B cell (primary cell): Measurements from ENCODE around the gene MRPL41. TPM values are rescaled to one million over a fixed set of nuclear protein-coding genes. Genes with fewer than 3 reads are reported as not detected.

Experiments used
- ATAC-seq: fragments of 200-7000 bp; cut with Tn5 transposase; one replicate; pipeline ENCODE4 v1.10.0; 2021; ENCODE audit warnings: low read depth, mild to moderate bottlenecking, moderate number of reproducible peaks, moderate library complexity
- CTCF ChIA-PET: fragments of 350-600 bp; sonication (Branson Sonifier 250); formaldehyde crosslinking; loops from one replicate; lab custom pipeline; 2021; ENCODE audit warnings: antibody characterized with exemption, inconsistent platforms; lab: Charles Lee
- POLR2A ChIA-PET: fragments of 350-600 bp; sonication (Branson Sonifier 250); formaldehyde crosslinking; loops from one replicate; lab custom pipeline; 2021; ENCODE audit warnings: antibody characterized with exemption; lab: Charles Lee
- DNase-seq: peaks from one replicate; pipeline ENCODE4 v3.0.0; 2013
- H2AFZ ChIP-seq: 2 replicates; pipeline ENCODE4 v1.6.1; 2012; ENCODE audit warnings: mild to moderate bottlenecking, low read depth, low read length; ENCODE audit not compliant: insufficient read depth, poor library complexity, severe bottlenecking
- H3K27ac ChIP-seq, 2 donors: 1 replicate in 1 of 2; 2 replicates in 1 of 2; pipeline ENCODE4 v1.5.1; 2012 to 2013; ENCODE audit warnings: low read length in 2 of 2, mild to moderate bottlenecking in 2 of 2, moderate library complexity in 1 of 2
- H3K27me3 ChIP-seq, 4 experiments: fragments of 200-600 bp in 1 of 4; sonication (generic) in 1 of 4; replicated peaks in 1 of 4; 1 replicate in 2 of 4; 2 replicates in 2 of 4; pipeline versions ENCODE4 v1.6.1 to v1.7.0; 2013 to 2016; ENCODE audit warnings: low read length in 3 of 4, mild to moderate bottlenecking in 2 of 4, mixed read lengths in 1 of 4, moderate library complexity in 1 of 4; ENCODE audit not compliant: insufficient read depth in 4 of 4, control insufficient read depth in 3 of 4; ENCODE audit errors: control extremely low read depth in 1 of 4
- H3K36me3 ChIP-seq, 2 experiments: replicated peaks in 1 of 2; 1 replicate in 1 of 2; 2 replicates in 1 of 2; pipeline versions ENCODE4 v1.6.1 to v1.7.1; 2013; ENCODE audit warnings: low read length in 1 of 2; ENCODE audit not compliant: insufficient read depth in 2 of 2, control insufficient read depth in 1 of 2; ENCODE audit errors: control extremely low read depth in 1 of 2, extremely low read depth in 1 of 2
- H3K4me1 ChIP-seq, 2 donors: fragments of 200-600 bp in 1 of 2; sonication (generic) in 1 of 2; 1 replicate in 1 of 2; 2 replicates in 1 of 2; pipeline versions ENCODE4 v1.5.1 to v1.6.1; 2013 to 2017; ENCODE audit warnings: low read length in 2 of 2; ENCODE audit not compliant: control insufficient read depth in 2 of 2, insufficient read depth in 2 of 2
- H3K4me2 ChIP-seq: replicated peaks from 2 replicates; pipeline ENCODE3; 2012; ENCODE audit warnings: mild to moderate bottlenecking, low read depth, low read length; ENCODE audit not compliant: poor library complexity, severe bottlenecking
- H3K4me3 ChIP-seq, 5 experiments: fragments of 200-600 bp in 1 of 5; sonication (generic) in 1 of 5; 1 replicate in 3 of 5; 2 replicates in 2 of 5; pipeline versions ENCODE4 v1.5.1 to v1.7.0; 2011 to 2016; ENCODE audit warnings: low read length in 4 of 5, mild to moderate bottlenecking in 4 of 5, low read depth in 2 of 5, control low read depth in 1 of 5, moderate library complexity in 1 of 5; ENCODE audit not compliant: insufficient read depth in 1 of 5; ENCODE audit errors: control extremely low read depth in 1 of 5, extremely low read depth in 1 of 5
- H3K79me2 ChIP-seq: fragments of 200-600 bp; sonication (generic); one replicate; pipeline ENCODE4 v1.6.0; 2016; ENCODE audit warnings: low read length; ENCODE audit not compliant: control insufficient read depth, insufficient read depth
- H3K9ac ChIP-seq: fragments of 200-600 bp; sonication (generic); 2 replicates; pipeline ENCODE4 v1.6.1; 2017; ENCODE audit warnings: mild to moderate bottlenecking, low read length, moderate library complexity
- H3K9me3 ChIP-seq, 3 donors: one replicate each; pipeline versions ENCODE4 v1.6.1 to v1.7.1; 2013; ENCODE audit warnings: low read length in 2 of 3; ENCODE audit not compliant: control insufficient read depth in 2 of 3, insufficient read depth in 1 of 3; ENCODE audit errors: control extremely low read depth in 1 of 3
- H4K20me1 ChIP-seq: 2 replicates; pipeline ENCODE4 v1.6.0; 2012; ENCODE audit warnings: mild to moderate bottlenecking, low read length; ENCODE audit not compliant: insufficient read depth, control insufficient read depth, poor library complexity, severe bottlenecking
- H3K27ac Mint-ChIP-seq: one replicate; pipeline ENCODE4 v1.8.0; 2021; ENCODE audit warnings: mixed read lengths
- H3K27me3 Mint-ChIP-seq: one replicate; pipeline ENCODE4 v1.8.0; 2021; ENCODE audit warnings: mixed read lengths
- H3K4me1 Mint-ChIP-seq: one replicate; pipeline ENCODE4 v1.8.0; 2021; ENCODE audit warnings: mixed read lengths
- H3K4me3 Mint-ChIP-seq: one replicate; pipeline ENCODE4 v1.8.0; 2021; ENCODE audit warnings: mixed read lengths
- H3K9me3 Mint-ChIP-seq: one replicate; pipeline ENCODE4 v1.8.0; 2022; ENCODE audit warnings: mixed read lengths; ENCODE audit not compliant: insufficient read depth
- EZH2 ChIP-seq: IDR thresholded peaks from 2 replicates; pipeline ENCODE4 v1.6.1; 2012; ENCODE audit warnings: borderline replicate concordance, low read depth, mild to moderate bottlenecking, moderate library complexity, low read length; ENCODE audit not compliant: insufficient read depth, poor library complexity, severe bottlenecking
- WGBS: methylation state at CpG from one replicate; pipeline ENCODE4 v1.1.5; 2013; ENCODE audit warnings: missing lambda C conversion rate; ENCODE audit not compliant: insufficient coverage; 5-methylcytosine and 5-hydroxymethylcytosine counted together
- intact Hi-C: fragments of 100-400 bp; cut with micrococcal nuclease; formaldehyde crosslinking; loops from one replicate; pipeline ENCODE4 v1.10.0; 2022
- polyA plus RNA-seq: library from polyadenylated mRNA; depleted of rRNA; stranded (reverse); fragments of >200 nt; gene quantifications from 2 replicates; pipeline ENCODE4 v1.2.3, GENCODE V29; 2012
- total RNA-seq, 2 donors: library from RNA; stranded (reverse); fragments of 120-200 nt in 1 of 2; gene quantifications; 1 replicate in 1 of 2; 2 replicates in 1 of 2; pipeline versions ENCODE4 v1.2.3 to v1.2.4, GENCODE V29; 2013 to 2022
- TF ChIP-seq, protein P1 (sequence below): fragments of 200-600 bp; IDR thresholded peaks from one replicate; pipeline ENCODE4 v1.8.0; 2022; ENCODE audit warnings: antibody characterized with exemption, mild to moderate bottlenecking

MRPL41 gene
- total and polyA plus RNA-seq, 2 donors (not counting 1 experiment from before 2014, with no cell fraction given) = 59.2 to 70.9 TPM

DNA sequence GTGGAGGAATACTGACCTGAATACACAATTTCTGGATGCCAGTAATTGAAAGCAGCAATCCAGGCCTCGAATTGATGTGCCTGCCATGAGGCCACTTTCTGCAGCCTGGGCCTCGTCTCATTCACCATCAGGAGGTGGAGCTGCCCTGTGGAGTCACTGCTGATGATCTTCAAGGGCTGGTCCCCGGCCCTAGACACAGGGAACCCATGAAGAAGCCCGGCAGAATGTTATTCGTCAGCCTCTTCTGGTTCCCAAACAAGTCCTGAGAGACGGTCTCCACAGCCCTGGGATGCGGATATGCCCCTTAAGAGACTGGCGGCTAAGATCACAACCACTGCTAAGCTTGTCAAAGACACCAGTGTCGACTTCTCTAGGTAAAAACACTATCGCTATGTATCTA, 22.5 kb downstream of the MRPL41 start:
- Mint-ChIP-seq H3K9me3 (no peaks in the 10 kb centered on the region), H3K27me3 (no peaks in the 10 kb centered on the region), H3K4me3 (no peak overlapping the region), H3K4me1 (peaks cover 31% of the 10 kb centered on the region), H3K27ac (no peak overlapping the region)
- ATAC-seq (no peak), DNase-seq (no peak)
- no peaks in the 10 kb centered on the region for H3K9me3 ChIP-seq
- no peaks in the 10 kb centered on the region for H3K27me3 ChIP-seq
- no peak overlapping the region for H3K4me2 ChIP-seq
- H3K79me2 ChIP-seq = peaks cover 48% of the 10 kb centered on the region
- no peak overlapping the region for H2AFZ ChIP-seq
- H3K9ac ChIP-seq = no peak overlapping the region
- peaks cover 17 to 28% of the 10 kb centered on the region in 2 donors for H3K4me1 ChIP-seq
- POLR2A ChIA-PET = no interaction called here
- peaks cover 48% of the 10 kb centered on the region for H4K20me1 ChIP-seq
- H3K4me3 ChIP-seq = no peak overlapping the region
- TF ChIP-seq, protein P1, sequence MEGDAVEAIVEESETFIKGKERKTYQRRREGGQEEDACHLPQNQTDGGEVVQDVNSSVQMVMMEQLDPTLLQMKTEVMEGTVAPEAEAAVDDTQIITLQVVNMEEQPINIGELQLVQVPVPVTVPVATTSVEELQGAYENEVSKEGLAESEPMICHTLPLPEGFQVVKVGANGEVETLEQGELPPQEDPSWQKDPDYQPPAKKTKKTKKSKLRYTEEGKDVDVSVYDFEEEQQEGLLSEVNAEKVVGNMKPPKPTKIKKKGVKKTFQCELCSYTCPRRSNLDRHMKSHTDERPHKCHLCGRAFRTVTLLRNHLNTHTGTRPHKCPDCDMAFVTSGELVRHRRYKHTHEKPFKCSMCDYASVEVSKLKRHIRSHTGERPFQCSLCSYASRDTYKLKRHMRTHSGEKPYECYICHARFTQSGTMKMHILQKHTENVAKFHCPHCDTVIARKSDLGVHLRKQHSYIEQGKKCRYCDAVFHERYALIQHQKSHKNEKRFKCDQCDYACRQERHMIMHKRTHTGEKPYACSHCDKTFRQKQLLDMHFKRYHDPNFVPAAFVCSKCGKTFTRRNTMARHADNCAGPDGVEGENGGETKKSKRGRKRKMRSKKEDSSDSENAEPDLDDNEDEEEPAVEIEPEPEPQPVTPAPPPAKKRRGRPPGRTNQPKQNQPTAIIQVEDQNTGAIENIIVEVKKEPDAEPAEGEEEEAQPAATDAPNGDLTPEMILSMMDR = no peak
- TF ChIP-seq EZH2 = no peak
- intact Hi-C loops = no loop called here
- H3K36me3 ChIP-seq = peaks cover 9 to 35% of the 10 kb centered on the region in 2 experiments
- WGBS = 97% methylated on average over 10 of the region's 10 CpGs
- H3K27ac ChIP-seq = no peak overlapping the region
- CTCF ChIA-PET = no interaction called here

- Histone ChIP-seq H3K9ac (no peak overlapping the region), H3K4me3 (no peak overlapping the region), H3K27me3 (no peaks in the 10 kb centered on the region), H2AFZ (no peak overlapping the region), H3K4me1 (peaks cover 18 to 30% of the 10 kb centered on the region in 2 donors), H4K20me1 (peaks cover 39% of the 10 kb centered on the region), H3K36me3 (peaks cover 8 to 35% of the 10 kb centered on the region in 2 experiments), H3K9me3 (no peaks in the 10 kb centered on the region), H3K27ac (peak overlapping the region in 1 of 2 donors; percentile 50), H3K79me2 (peaks cover 45% of the 10 kb centered on the region), H3K4me2 (peak overlapping the region; percentile 22)
- DNase-seq (no peak), ATAC-seq (no peak)
- no peak for TF ChIP-seq EZH2
- TF ChIP-seq, protein P1 = no peak
- intact Hi-C loops = no loop called here
- H3K27ac Mint-ChIP-seq = peak overlapping the region; percentile 69
- no peaks in the 10 kb centered on the region for H3K27me3 Mint-ChIP-seq
- ChIA-PET CTCF (interaction anchor here (1.4 kb wide), 1 partner anchor 43 kb away, joined by 3 read pairs; the partner anchor contains the start of gene EHMT1), POLR2A (no interaction called here)
- no peak overlapping the region for H3K4me3 Mint-ChIP-seq
- peaks cover 30% of the 10 kb centered on the region for H3K4me1 Mint-ChIP-seq
- H3K9me3 Mint-ChIP-seq = no peaks in the 10 kb centered on the region
- 90% methylated on average over 9 of the region's 9 CpGs for WGBS
Observed at GRCh38 chr9:137575364-137575715, 23.7 kb downstream of the MRPL41 start.
